ENCODE data around the gene SLC6A8.
"Not testable (repeated sequence)": the region's sequence is repeated elsewhere in the genome, so short reads cannot be mapped to it uniquely, and the experiment has no call there.

Gene SLC6A8

GRCh38 chrX:153733651-153734240 lies 46.0 kb downstream of the SLC6A8 start:
- no peak for DNase-seq

GRCh38 chrX:153734871-153735270 lies 47.1 kb downstream of the SLC6A8 start:
- DNase-seq = no peak

GRCh38 chrX:153735274-153735673 lies 47.5 kb downstream of the SLC6A8 start:
- DNase-seq = no peak

- DNase-seq = no peak
Measured at GRCh38 chrX:153736071-153736820, 48.5 kb downstream of the SLC6A8 start.

- DNase-seq = peak; percentile 26
Measured at GRCh38 chrX:153736871-153737441, 49.2 kb downstream of the SLC6A8 start.

- no peak for DNase-seq
Measured at GRCh38 chrX:153738056-153738605, 50.4 kb downstream of the SLC6A8 start.

GRCh38 chrX:153739754-153740486 lies 52.2 kb downstream of the SLC6A8 start:
- no peak for DNase-seq

GRCh38 chrX:153740631-153741222 lies 53.0 kb downstream of the SLC6A8 start:
- DNase-seq = no peak

GRCh38 chrX:153741446-153741845 lies 53.7 kb downstream of the SLC6A8 start:
- DNase-seq = no peak

- DNase-seq = not testable (repeated sequence)
Measured at GRCh38 chrX:153742111-153742510, 54.4 kb downstream of the SLC6A8 start.

GRCh38 chrX:153742796-153743467 lies 55.2 kb downstream of the SLC6A8 start:
- not testable (repeated sequence) for DNase-seq

- DNase-seq = not testable (repeated sequence)
Measured at GRCh38 chrX:153743468-153744209, 55.9 kb downstream of the SLC6A8 start.

- peak; percentile 30 for DNase-seq
Measured at GRCh38 chrX:153744210-153745066, 56.7 kb downstream of the SLC6A8 start.

GRCh38 chrX:153745067-153745433 lies 57.3 kb downstream of the SLC6A8 start:
- DNase-seq = not testable (repeated sequence)

All from NCI-H1105 (cell line).